AG04449 (cell line): ENCODE measurements around the gene NINL.

Experiments used
- CTCF ChIA-PET: fragments of 350-600 bp; formaldehyde crosslinking; extraction: SDS; loops from one replicate; lab custom pipeline; 2021; ENCODE audit warnings: antibody characterized with exemption; lab: Yijun Ruan, JAX
- POLR2A ChIA-PET: fragments of 400-600, 350-600 bp; formaldehyde crosslinking; extraction: SDS; loops from one replicate; lab custom pipeline; 2020; ENCODE audit warnings: antibody characterized with exemption, inconsistent platforms; lab: Yijun Ruan, JAX
- DNase-seq: peaks from one replicate; pipeline ENCODE4 v3.0.0-alpha.2; 2010; ENCODE audit warnings: low read depth, low spot score
- H3K4me3 ChIP-seq: 2 replicates; pipeline ENCODE4 v1.5.1; 2011; ENCODE audit warnings: low read depth, mild to moderate bottlenecking, control low read depth, low read length
- TF ChIP-seq, protein P1 (sequence below): IDR thresholded peaks from one replicate; pipeline ENCODE4 v1.5.1; 2011; ENCODE audit warnings: mild to moderate bottlenecking, moderate library complexity, low read length, control low read depth, inconsistent platforms; ENCODE audit not compliant: insufficient read depth; ENCODE audit errors: missing control alignments

Gene NINL

DNA sequence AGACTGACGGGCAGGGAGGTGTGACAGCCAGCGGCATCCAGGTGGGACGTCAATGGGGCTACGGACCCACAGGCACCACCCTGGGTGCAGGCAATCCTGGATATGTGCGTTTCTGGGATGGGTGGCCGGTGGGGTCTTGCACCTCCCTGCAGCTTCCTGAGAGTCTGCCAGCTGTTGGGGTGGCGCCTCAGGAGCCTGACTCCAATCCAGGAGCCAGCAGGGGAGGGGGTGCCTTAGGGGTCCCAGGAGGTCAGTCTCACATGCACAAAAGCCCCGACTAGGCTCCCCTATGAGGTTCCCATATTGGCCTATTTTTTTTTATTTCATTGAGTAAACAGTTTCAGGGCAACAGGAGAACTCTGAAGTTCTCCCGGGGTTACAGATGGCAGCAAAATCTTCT lies 104.5 kb downstream of the NINL start:
- no peak for DNase-seq
- ChIA-PET CTCF (no interaction called here), POLR2A (no interaction called here)
- TF ChIP-seq, protein P1, sequence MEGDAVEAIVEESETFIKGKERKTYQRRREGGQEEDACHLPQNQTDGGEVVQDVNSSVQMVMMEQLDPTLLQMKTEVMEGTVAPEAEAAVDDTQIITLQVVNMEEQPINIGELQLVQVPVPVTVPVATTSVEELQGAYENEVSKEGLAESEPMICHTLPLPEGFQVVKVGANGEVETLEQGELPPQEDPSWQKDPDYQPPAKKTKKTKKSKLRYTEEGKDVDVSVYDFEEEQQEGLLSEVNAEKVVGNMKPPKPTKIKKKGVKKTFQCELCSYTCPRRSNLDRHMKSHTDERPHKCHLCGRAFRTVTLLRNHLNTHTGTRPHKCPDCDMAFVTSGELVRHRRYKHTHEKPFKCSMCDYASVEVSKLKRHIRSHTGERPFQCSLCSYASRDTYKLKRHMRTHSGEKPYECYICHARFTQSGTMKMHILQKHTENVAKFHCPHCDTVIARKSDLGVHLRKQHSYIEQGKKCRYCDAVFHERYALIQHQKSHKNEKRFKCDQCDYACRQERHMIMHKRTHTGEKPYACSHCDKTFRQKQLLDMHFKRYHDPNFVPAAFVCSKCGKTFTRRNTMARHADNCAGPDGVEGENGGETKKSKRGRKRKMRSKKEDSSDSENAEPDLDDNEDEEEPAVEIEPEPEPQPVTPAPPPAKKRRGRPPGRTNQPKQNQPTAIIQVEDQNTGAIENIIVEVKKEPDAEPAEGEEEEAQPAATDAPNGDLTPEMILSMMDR = no peak
- no peak overlapping the region for H3K4me3 ChIP-seq

DNA sequence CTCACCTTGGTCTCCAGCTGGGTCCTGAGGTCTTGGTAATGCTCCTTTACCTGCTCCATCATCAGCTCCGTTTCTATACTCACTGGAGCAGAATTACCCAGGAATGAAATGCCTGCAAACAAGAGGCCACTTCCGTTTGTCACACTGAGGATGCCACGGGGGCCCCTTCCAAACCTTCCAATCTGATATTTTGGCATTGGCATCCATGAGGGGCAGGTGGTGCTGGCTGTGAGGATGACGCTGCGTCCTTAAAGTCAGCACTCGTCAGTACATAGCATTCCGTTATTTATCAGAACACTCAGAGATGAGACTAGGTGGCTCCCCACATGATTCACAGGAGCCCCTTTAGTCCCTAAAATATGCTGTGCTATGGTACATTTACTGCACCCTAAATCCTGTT lies 105.2 kb downstream of the NINL start:
- POLR2A ChIA-PET = no interaction called here
- TF ChIP-seq, protein P1 = no peak
- no peak for DNase-seq
- CTCF ChIA-PET = no interaction called here
- no peak overlapping the region for H3K4me3 ChIP-seq

GRCh38 chr20:25479638-25480037 lies 105.7 kb downstream of the NINL start:
- CTCF ChIA-PET = interaction anchor here (1.0 kb wide), 1 partner anchor 11 kb away, joined by 3 read pairs; no protein-coding TSS in a partner anchor
- TF ChIP-seq, protein P1 = no peak
- POLR2A ChIA-PET = no interaction called here
- no peak overlapping the region for H3K4me3 ChIP-seq
- no peak for DNase-seq

DNA sequence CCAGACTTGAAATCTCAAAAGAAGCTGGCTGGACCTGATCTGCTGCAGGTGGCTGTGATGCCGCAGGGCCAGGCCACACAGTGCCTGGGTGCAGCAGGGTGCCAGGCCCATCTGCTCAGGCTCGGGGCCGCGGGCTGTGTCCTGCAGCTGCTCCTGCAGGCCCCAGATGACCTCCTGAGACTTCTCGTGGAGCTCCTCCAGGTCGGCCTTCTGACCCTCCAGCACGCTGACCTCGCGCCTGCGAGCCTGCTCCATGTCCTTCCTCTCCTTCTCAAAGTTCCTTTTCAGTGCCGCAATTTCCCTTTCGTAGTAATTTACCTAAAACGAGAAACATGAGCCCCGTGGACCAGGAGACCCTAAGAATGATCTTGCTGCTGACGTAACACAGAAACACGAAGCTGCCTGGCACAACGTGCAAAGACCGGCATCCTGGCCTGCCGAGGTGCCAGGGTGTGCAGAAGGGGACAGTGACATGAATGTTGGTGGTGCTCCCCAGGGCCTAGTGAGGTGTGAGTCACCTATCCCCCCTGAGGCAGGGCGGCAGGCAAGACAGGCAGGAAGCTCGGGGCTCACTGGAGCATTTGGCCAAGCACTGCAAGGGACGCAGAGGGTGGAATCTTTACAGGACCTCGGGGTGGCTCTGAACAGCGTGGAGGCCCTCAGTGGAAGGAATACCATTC lies 106.3 kb downstream of the NINL start:
- no peak for DNase-seq
- TF ChIP-seq, protein P1 = no peak
- ChIA-PET POLR2A (interaction anchor here (0.8 kb wide), 1 partner anchor 9 kb away, joined by 3 read pairs; no protein-coding TSS in a partner anchor), CTCF (interaction anchor here (1.0 kb wide), 1 partner anchor 12 kb away, joined by 3 read pairs; no protein-coding TSS in a partner anchor)
- no peak overlapping the region for H3K4me3 ChIP-seq

GRCh38 chr20:25477014-25477882 lies 108.1 kb downstream of the NINL start:
- CTCF ChIA-PET = no interaction called here
- POLR2A ChIA-PET = no interaction called here
- H3K4me3 ChIP-seq = no peak overlapping the region
- TF ChIP-seq, protein P1 = no peak
- DNase-seq = no peak
